Stimulated activated CD8-positive, alpha-beta memory T cell treated with anti-CD3 and anti-CD28 coated beads, Interleukin-7, amount 100 ng/mL, for 48 hours (primary cell): Measurements from ENCODE around the gene FABP7.
"Not testable (repeated sequence)": the region's sequence is repeated elsewhere in the genome, so short reads cannot be mapped to it uniquely, and the experiment has no call there.

Experiments
- DNase-seq, 2 donors: peaks; one replicate each; pipeline ENCODE4 v3.0.0-alpha.2; 2020; ENCODE audit warnings: low read depth in 1 of 2; ENCODE audit errors: extremely low read depth in 1 of 2

The FABP7 gene

GRCh38 chr6:122779667-122780066 is at the start of gene FABP7:
Gene FABP7 (plus strand): TSS chr6:122779716. CDS start chr6:122779795, 79 bp downstream.
- DNase-seq, result no peak

- DNase-seq, result no peak
Observed at GRCh38 chr6:122730334-122730733, 49.2 kb upstream of the FABP7 start.

- DNase-seq, result no peak
Observed at GRCh38 chr6:122730775-122731386, 48.6 kb upstream of the FABP7 start.

- DNase-seq, result no peak
Observed at GRCh38 chr6:122733259-122733658, 46.3 kb upstream of the FABP7 start.

- no peak for DNase-seq
Observed at GRCh38 chr6:122734529-122735395, 44.8 kb upstream of the FABP7 start.

- DNase-seq, result no peak
Observed at GRCh38 chr6:122735582-122735981, 43.9 kb upstream of the FABP7 start.

GRCh38 chr6:122736163-122736562 is 43.4 kb upstream of the FABP7 start:
- DNase-seq, result no peak

GRCh38 chr6:122736616-122737015 is 42.9 kb upstream of the FABP7 start:
- DNase-seq, result no peak

- DNase-seq, result no peak
Observed at GRCh38 chr6:122740091-122740490, 39.4 kb upstream of the FABP7 start.

GRCh38 chr6:122740936-122741335 is 38.6 kb upstream of the FABP7 start:
- no peak for DNase-seq

GRCh38 chr6:122744247-122744646 is 35.3 kb upstream of the FABP7 start:
- DNase-seq, result not testable (repeated sequence)

- DNase-seq, result not testable (repeated sequence)
Observed at GRCh38 chr6:122744856-122745255, 34.7 kb upstream of the FABP7 start.

- DNase-seq, result no peak
Observed at GRCh38 chr6:122746688-122747087, 32.8 kb upstream of the FABP7 start.

- no peak for DNase-seq
Observed at GRCh38 chr6:122747573-122747972, 31.9 kb upstream of the FABP7 start.

- DNase-seq, result not testable (repeated sequence)
Observed at GRCh38 chr6:122748945-122749344, 30.6 kb upstream of the FABP7 start.

GRCh38 chr6:122749451-122750050 is 30.0 kb upstream of the FABP7 start:
- DNase-seq, result no peak

GRCh38 chr6:122751326-122751725 is 28.2 kb upstream of the FABP7 start:
- no peak for DNase-seq

GRCh38 chr6:122752459-122752858 is 27.1 kb upstream of the FABP7 start:
- DNase-seq, result no peak

- no peak for DNase-seq
Observed at GRCh38 chr6:122753000-122753687, 26.4 kb upstream of the FABP7 start.

GRCh38 chr6:122753688-122754056 is 25.8 kb upstream of the FABP7 start:
- no peak for DNase-seq

GRCh38 chr6:122754191-122754731 is 25.3 kb upstream of the FABP7 start:
- DNase-seq, result no peak
